Renal cortical epithelial cell (primary cell): Measurements from ENCODE around the gene HIBADH. TPM values are rescaled to one million over a fixed set of nuclear protein-coding genes. Genes with fewer than 3 reads are reported as not detected.
"Not testable (repeated sequence)": the region's sequence is repeated elsewhere in the genome, so short reads cannot be mapped to it uniquely, and the experiment has no call there.

Experiments used
- DNase-seq: peaks from one replicate; pipeline ENCODE4 v3.0.0-alpha.2; 2011; ENCODE audit warnings: low read depth
- total RNA-seq: library from RNA; depleted of rRNA; stranded (reverse); fragments of >200 nt; gene quantifications from 2 replicates; pipeline ENCODE4 v1.2.3, GENCODE V29; 2014

Gene HIBADH
- total RNA-seq, 1 donor from 2014 or later = 129 TPM

DNA sequence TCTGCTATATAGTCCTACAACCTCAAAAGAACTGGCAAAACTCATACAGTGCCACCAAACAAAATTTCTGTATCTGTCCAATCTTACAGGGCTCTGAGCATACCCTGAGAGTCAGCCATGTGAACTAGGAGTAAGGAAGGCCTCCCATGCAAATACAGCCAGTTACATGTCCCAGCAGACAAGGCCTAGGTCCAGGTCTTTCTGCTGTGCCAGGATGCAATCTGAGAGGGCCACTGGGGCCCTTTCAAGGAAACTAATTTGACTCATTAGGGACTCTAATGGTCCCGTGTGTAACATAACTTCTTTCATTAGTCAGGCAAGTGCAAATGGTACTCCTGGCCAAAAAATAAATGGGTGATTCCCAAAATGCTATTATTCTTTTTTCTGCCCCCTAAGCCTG, 17.9 kb upstream of the HIBADH start:
- DNase-seq = no peak

DNA sequence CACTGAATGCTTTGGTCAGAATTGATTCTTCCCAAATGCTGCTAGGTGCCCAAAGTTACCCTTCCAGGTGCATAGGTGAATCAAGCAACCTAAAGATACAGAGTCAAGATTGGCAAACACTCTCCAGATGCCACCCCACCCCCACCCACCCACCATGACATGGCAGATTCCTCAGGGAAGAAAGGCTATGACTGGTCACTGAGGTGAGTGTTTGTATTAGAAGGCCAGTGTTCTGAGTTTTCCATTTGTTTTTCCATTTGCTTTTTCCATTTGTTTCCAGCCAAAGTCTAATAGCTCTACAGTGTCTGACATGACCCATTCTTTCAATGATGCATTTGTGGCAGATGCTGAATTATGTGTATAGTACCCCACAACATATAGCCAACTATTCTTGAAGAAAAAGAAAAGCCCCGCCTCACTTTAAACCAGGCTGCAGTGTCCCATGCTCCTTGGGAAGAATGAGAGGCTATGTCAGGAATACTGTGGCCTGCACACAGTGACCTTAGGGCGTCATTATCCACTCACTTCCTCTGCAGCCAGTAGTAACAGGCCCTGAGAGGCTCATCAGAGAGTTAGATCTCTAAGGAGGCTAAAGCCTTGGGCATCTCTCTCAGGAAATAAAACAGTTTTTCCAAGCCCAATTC, 16.1 kb upstream of the HIBADH start:
- peak; percentile 41 for DNase-seq

DNA sequence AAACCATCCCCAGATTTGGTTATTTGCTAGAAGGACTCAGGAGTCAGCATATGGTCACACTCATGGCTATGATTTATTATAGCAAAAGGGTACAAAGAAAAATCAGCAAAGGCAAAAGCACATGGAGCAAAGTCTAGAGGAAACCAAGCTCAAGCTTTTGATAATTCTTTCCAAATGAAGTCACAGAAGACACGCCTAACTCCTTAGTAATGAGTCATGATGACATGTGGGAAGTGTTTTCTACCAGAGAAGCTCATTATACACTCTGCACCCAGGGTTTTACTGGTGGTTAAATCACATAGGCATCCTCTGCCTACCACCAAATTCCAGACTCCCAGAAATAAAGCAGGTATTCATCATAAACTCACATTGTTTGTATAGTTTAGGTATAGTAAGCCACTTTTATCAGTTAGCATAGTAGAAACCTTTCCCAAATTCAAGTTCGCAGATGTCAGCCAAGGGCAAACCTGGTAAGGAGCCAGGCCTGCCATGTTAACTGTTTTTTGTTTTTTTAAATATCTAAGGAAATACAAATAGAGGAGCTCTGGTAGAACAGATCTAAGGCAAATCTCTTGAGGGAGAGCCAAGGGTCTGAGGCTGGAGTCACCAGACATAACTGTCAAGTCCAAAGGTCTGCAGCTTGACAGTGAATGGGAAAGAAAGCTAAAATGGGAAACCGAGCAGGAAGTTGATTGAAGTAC, 15.4 kb upstream of the HIBADH start:
- peak; percentile 99 for DNase-seq

DNA sequence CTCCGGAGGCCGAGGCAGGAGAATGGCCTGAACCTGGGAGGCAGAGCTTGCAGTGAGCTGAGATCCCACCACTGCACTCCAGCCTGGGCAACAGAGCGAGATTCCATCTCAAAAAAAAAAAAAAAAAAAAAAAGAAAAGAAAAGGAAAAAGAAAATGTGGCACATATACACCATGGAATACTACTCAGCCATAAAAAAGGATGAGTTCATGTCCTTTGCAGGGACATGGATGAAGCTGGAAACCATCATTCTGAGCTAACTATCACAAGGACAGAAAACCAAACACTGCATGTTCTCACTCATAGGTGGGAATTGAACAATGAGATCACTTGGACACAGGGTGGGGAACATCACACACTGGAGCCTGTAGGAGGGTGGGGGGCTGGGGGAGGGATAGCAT, 11.4 kb upstream of the HIBADH start:
- DNase-seq = not testable (repeated sequence)

DNA sequence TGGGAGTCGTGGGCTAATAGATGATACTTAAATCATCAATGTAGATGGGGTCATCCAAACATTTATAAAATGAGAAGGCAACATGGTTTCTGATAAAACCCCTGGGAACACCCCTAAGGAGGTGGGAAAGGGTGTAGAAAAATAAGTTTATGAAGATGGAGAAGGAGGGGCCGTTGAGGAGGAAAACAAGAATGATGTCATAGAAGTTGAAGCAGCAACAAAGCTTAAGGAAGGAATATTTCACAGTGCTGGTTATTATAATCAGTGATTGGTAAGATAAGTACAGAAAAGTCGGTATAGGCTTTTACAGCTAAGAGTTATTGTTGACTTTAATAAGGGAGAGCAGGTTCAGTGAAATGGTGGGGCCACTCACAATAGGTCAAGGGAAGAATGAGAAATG, 9.0 kb upstream of the HIBADH start:
- no peak for DNase-seq

DNA sequence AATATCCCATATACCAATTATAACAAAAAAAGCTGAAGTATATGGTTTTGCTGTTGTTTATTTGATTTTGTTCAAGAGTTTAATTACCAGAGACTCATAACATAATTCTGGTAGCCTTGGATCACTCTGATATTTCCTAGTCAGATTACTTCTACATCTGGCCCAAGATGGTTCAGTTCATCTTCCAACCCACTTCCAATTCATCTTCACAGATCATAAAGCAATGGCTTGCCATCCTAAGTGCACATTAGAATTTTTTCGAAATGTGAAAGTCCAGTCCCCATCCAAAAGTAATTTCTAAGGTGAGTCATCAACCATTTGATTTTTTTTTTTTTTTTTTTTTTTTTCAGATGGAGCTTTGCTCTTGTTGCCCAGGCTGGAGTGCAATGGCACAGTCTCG, 8.0 kb upstream of the HIBADH start:
- DNase-seq = no peak

DNA sequence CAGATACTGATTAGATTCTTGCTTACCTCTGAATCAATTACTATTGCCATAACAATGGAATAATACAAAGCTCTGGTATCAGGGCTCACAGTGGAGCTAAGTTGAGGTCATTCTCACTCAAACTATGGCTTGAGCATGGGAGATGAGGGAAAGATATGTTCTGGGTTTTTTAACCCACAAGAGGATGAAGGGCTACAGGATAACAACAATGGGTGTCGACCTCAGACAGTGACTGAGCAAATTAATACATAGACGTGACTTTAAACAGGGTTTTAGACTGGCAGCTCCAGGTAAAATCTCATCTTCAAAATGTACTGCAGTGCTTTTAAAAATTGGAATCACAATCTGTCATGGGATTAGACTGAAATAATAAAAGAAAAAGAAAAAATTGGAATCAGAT, 7.5 kb upstream of the HIBADH start:
- no peak for DNase-seq

DNA sequence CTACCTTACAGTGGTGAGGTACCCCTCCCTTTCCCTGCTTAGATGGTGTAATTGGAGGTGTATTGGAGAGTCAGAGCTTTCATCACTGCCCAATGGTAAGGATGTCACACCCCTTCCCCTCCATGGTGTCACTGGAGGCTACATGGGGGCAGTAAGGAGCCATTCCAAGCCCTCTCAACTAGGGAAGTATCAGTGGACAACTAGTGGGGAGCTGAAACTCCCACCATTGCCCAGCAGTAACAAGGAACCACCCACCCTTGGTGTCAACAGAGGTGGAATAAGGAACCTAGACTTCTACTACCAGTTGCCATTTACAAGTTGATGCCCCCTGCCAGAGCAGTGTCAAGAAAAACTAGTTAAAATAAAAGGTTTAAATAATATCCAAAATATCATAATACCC, 2.8 kb upstream of the HIBADH start:
- no peak for DNase-seq

DNA sequence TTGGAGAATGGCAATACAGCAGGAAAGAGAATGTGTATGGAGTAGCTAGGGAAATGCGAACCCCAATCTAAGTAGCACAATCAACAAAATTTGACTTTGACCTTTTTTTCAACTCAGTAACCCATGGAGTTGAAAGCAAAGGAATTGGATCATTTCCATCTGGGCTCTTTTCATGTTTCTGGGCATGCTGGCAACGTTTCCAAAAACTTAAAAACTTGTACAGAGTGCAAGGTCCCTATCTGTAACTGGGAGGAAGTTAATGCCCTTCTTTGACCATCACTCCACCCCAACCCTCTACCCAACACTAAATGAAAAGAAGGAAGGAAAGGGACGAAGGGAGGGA, 1.3 kb upstream of the HIBADH start:
- no peak for DNase-seq

DNA sequence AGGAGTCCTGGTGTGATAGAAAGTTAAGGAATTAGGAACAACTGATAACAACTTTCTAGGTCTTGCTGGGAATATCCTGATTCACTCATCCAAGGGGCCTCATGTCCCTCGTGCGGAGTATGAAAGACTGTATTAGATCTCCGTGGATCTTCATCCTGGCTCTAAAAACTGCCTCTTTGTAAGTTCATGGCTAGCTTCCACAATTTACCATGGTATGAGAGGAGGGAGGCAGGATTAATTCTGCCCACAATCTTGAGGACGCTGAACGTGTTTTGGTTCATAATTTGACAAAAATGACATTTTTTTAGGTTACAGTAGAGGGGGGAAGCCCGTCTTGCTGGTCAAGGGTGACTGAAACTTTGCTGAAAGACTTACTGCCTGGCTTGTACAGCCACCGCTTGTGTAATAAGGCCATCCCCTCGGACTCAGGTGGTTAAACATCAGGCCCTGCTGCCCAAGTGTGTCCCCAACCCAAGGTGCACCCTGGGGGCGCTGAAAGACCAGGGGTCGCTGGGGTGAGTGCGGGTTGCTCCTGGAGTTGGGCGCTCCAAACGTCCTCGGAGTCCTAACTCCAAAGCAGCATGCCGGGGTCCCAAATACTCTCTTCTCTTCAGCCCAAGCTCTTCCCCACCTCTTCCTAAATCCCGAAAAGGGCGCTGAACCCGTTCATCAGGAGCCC, 733 bp downstream of the HIBADH start:
- peak; percentile 41 for DNase-seq

DNA sequence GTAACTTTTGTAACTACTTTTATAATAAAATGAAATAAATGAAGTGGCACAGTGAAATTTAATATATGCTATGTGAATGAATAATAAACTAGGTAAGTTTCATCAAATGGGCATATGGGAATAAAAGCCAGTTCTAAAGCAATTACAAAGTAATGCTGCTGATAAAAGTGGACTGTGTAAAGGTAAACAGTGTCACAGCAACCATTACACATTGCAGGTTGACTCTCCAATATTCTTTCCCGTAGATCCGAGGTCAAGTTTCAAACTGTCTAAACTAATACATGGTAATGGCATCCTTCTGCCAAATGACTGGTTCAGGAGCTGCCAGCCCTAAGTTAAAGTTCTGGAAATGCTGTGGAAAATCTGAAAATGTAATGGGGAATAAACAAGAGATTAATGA, 6.0 kb downstream of the HIBADH start:
- DNase-seq = no peak

DNA sequence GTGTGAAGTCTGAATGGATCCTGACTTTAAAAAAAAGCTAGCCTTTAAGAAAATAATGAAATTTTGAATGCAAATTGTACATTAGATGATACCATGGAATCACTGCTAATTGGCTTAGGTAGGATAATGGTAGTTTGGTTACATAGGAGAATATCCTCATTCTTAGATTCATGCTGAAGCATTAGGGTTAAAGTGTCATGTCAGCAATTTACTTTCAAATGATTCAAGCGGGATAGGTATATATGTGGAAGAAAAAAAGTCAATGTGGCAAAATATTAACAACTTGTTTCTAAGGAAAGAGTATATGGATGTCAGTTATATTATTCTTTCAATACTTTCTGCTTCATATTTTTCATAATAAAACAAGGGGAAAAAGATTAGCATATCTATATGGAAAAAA, 7.5 kb downstream of the HIBADH start:
- no peak for DNase-seq

DNA sequence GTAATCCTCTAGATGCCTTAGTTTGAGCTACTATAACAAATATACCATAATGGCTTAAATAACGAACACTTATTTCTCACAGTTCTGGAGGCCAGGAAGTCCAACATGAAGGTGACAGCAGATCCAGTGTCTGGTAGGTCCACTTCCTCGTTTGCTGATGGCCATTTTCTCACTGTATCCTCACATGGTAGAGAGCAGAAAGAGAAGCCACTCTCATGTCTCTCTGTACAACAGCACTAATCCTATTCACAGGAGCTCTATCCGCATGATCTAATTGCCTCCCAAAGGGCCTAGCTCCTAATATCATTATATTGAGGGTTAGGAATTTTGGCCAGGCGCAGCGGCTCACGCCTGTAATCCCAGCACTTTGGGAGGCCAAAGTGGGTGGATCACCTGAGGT, 10.2 kb downstream of the HIBADH start:
- no peak for DNase-seq

DNA sequence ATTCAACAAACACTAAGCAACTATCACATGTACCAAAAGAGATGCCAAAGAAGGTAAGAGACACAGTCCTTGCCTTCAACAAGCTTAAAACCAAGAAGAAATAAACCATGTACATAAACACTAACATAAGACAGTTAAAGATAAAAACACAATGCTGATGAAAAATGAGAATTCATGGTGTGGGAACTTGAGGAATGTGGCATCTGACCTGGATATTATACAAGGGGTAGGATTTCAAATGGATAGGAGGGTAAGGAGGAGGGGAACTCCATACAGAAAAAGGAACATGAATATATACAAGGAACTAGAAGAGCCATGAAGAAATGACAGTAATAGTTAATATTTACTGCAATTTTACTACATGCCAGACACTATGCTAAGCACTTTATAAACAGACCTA, 11.0 kb downstream of the HIBADH start:
- DNase-seq = no peak

DNA sequence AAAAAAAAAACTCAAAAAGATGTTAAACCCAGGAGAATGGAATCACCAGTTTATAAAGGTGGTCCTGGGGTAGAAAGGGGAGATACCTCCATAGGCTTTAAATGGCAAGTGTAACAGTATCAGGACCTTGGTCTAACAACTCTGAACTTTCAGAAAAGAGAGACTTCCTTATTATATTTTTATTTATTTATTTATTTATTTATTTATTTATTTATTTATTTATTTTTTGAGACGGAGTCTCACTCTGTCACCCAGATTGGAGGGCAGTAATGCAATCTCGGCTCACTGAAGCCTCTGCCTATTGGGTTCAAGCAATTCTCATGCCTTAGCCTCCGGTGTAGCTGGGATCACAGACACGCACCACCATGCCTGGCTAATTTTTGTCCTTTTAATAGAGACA, 12.4 kb downstream of the HIBADH start:
- no peak for DNase-seq

DNA sequence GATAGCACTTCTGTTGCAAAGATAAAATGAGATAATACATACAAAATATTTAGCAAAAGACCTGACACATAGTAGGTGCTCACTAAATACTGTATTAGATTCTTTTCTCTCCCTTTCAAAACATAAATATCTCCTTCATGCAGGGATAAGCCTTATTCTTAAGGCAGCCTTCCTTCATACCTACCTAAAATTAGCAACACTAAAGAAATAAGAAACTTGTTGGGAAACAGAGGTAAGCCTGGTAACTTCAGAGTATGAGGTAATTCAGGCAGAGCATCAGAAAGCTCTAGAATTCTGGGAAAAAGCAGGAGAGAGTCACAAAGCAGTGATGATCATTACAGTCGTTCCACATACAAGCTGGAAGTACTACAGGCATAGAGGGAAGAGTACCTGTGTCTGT, 15.2 kb downstream of the HIBADH start:
- DNase-seq = no peak

DNA sequence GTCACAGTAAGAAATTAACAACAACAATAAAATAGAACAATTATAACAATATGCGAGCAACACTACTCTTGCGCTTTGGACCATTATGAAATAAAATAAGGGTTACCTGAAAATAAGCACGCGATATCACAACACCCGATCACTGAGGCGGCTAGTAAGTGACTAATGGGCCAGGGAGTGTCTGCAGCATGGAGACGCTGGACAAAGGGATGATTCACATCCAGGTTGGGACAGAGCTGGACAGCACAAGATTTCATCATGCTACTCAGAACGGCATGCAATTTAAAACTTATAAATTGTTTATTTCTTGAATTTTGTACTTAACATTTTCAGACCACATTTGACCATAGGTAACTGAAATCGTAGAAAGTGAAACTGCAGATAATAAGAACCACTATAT, 15.6 kb downstream of the HIBADH start:
- peak; percentile 81 for DNase-seq

DNA sequence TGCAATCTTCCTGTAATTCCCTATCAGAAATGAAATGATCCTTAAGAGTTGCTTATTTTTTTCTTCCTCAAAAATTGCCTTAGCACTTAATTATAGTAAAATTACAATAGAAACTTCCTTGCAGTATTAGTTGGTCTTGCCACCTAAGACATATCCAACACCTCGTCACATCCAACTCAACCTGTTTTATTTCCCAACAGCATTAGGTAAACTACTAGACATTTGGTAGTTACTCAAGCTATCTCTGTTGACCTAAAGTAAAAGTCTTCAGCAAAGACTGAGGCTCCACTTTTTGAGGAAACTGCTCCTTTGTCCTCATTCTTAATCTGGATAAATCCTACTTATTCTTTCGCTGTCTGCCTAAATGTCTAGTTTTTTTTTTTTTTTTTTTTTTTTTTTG, 20.4 kb downstream of the HIBADH start:
- no peak for DNase-seq

DNA sequence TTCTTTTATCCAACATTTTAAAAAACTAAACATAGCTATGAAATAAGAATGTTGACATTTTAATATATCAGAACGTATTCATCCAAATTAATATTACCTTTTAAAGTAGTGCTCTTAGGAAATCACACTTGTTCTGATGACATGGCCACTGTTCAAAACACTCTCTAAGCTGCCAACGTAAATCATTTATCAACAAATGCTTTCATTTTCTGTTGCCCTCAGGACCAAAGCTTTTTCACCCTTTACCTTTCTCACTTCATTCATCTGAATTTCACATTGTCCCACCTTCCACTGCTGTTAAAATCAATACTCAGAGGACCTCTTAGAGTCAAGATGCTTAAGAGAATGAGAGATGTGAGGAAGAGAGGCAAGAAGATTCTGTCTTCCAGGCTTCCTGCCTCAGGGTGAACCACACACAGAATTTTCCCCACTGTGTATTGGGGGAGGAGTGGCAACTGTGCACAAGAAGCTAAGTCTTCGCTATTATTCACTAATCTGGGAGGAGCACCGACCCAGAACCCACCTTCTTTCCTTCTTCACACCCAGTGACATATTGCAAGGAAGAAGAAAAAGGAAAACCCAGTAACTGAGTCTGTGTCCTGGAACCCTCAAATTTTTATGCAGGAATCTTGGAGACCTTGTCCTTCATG, 21.0 kb downstream of the HIBADH start:
- peak; percentile 81 for DNase-seq

DNA sequence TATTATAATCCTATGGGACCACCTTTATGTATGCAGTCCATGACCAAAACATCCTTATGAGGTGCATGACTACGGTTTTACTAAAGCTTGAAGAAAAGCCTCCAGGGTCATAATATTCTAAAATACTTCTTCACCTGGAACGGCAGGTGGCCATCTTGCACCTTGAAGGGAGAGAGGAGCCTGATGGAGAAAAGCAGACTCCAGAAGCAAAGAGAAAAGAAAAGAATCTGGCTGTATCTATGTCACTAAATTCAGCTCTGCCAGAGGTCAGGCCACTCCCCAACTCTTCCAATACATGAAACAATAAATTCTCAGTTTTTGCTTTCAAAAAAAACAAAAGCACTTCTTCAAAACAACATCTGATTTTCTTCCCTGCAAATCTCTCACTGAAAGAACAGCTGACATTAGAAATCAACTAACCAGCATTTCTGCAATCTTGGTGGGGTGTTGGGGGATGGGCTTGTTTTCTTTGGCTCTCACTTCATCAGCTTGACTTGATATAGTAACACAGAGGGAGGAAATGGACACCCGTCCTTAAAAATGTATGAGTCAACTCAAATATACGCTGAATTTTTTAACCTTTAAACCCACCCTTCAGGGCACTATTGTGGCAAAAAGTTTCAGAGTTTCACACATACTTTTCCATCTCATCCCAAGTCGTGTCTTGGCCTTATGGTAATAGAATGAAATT, 21.7 kb downstream of the HIBADH start:
- DNase-seq = peak; percentile 92

DNA sequence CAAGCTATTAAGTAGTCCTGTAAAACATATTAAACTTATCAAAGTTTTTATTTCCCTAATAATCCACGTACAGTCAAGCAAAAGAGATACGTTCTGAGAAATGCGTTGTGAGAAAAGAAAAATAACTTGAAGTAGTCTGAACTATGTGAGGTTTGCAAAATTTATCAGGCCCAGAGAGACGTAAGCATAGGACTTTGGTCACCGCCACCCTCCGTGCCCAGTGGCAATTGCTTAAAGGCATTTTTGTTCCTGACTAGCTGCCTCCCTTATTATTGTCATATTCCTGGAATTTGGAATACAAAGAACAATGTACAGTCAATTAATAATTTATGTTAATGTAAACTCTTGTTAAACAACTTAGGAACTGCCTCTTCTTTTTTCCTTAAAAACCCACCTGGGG, 22.8 kb downstream of the HIBADH start:
- DNase-seq = no peak

DNA sequence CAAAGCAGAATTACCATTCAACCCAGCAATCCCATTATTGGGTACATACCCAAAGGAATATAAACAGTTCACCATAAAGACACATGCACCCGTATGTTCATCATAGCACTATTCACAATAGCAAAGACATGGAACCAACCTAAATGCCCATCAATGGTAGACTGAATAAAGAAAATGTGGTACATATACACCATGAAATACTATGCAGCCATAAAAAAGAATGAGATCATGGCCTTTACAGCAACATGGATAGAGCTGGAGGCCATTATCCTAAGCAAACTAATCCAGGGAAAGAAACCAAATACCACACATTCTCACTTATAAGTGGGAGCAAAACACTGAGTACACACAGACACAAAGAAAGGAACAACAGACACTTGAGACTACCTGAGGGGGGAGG, 23.6 kb downstream of the HIBADH start:
- not testable (repeated sequence) for DNase-seq
